WTC11 (cell line): Measurements from ENCODE around the gene OR10A4. TPM values are rescaled to one million over a fixed set of nuclear protein-coding genes. Genes with fewer than 3 reads are reported as not detected.

ENCODE experiments used
- ATAC-seq: fragments of 200-7000 bp; cut with Tn5 transposase; 2 replicates; pipeline ENCODE4 v1.10.0; 2021; ENCODE audit warnings: mild to moderate bottlenecking, moderate library complexity
- CTCF ChIA-PET: fragments of 300-600 bp; sonication (Branson Sonifier 250); formaldehyde crosslinking; loops from one replicate; lab custom pipeline; 2021; ENCODE audit warnings: antibody characterized with exemption; lab: Charles Lee
- POLR2A ChIA-PET: fragments of 350-600 bp; sonication (Branson Sonifier 250); formaldehyde crosslinking; loops from one replicate; lab custom pipeline; 2021; ENCODE audit warnings: antibody characterized with exemption; lab: Charles Lee
- DNase-seq: peaks from one replicate; pipeline ENCODE4 v3.0.0; 2021; ENCODE audit warnings: low spot score
- H3K27ac Mint-ChIP-seq: 2 replicates; pipeline ENCODE4 v1.8.0; 2021; ENCODE audit warnings: mixed read lengths
- H3K27me3 Mint-ChIP-seq: 2 replicates; pipeline ENCODE4 v1.8.0; 2021; ENCODE audit warnings: low read depth, mild to moderate bottlenecking, moderate library complexity, mixed read lengths
- H3K36me3 Mint-ChIP-seq: 2 replicates; pipeline ENCODE4 v1.8.0; 2021; ENCODE audit warnings: mixed read lengths
- H3K4me1 Mint-ChIP-seq: 2 replicates; pipeline ENCODE4 v1.8.0; 2022; ENCODE audit warnings: mixed read lengths
- H3K4me3 Mint-ChIP-seq: 2 replicates; pipeline ENCODE4 v1.8.0; 2021; ENCODE audit warnings: mild to moderate bottlenecking, moderate library complexity, mixed read lengths
- H3K9me3 Mint-ChIP-seq: 2 replicates; pipeline ENCODE4 v1.8.0; 2021; ENCODE audit warnings: mixed read lengths
- AFF4 ChIP-seq: sonication (generic); formaldehyde crosslinking; IDR thresholded peaks from 2 replicates; pipeline ENCODE4 v1.8.1; 2023; ENCODE audit warnings: mild to moderate bottlenecking, missing genetic modification reagents, borderline replicate concordance
- FOXP1 ChIP-seq: sonication (generic); formaldehyde crosslinking; IDR thresholded peaks from 2 replicates; pipeline ENCODE4 v1.8.0; 2022; ENCODE audit warnings: missing genetic modification reagents, mild to moderate bottlenecking, moderate library complexity, borderline replicate concordance
- HMGXB4 ChIP-seq: sonication (generic); formaldehyde crosslinking; IDR thresholded peaks from 2 replicates; pipeline ENCODE4 v1.8.1; 2023; ENCODE audit warnings: mild to moderate bottlenecking, moderate library complexity, missing genetic modification reagents
- MAX ChIP-seq: sonication (generic); formaldehyde crosslinking; IDR thresholded peaks from 2 replicates; pipeline ENCODE4 v1.8.0; 2022; ENCODE audit warnings: mild to moderate bottlenecking, missing genetic modification reagents
- NFATC4 ChIP-seq: fragments of 250-450 bp; sonication (Bioruptor Pico); IDR thresholded peaks from 2 replicates; pipeline ENCODE4 v1.9.0; 2021; ENCODE audit warnings: mild to moderate bottlenecking
- PRDM15 ChIP-seq: sonication (generic); formaldehyde crosslinking; IDR thresholded peaks from 2 replicates; pipeline ENCODE4 v1.8.0; 2022; ENCODE audit warnings: missing genetic modification reagents
- SP1 ChIP-seq: sonication (generic); formaldehyde crosslinking; conservative IDR thresholded peaks from 2 replicates; pipeline ENCODE4 v1.8.1; 2022; ENCODE audit warnings: missing genetic modification reagents
- ZBTB43 ChIP-seq: sonication (generic); formaldehyde crosslinking; IDR thresholded peaks from 2 replicates; pipeline ENCODE4 v1.8.1; 2023; ENCODE audit warnings: mild to moderate bottlenecking, missing genetic modification reagents
- ZNF281 ChIP-seq: sonication (generic); formaldehyde crosslinking; IDR thresholded peaks from 2 replicates; pipeline ENCODE4 v1.8.0; 2023; ENCODE audit warnings: mild to moderate bottlenecking, missing genetic modification reagents
- ZNF532 ChIP-seq: fragments of 250-450 bp; sonication (Bioruptor Pico); IDR thresholded peaks from 2 replicates; pipeline ENCODE4 v1.9.0; 2021; ENCODE audit warnings: mild to moderate bottlenecking, borderline replicate concordance
- total RNA-seq: library from RNA; stranded (reverse); gene quantifications from 3 replicates; pipeline ENCODE4 v1.2.3, GENCODE V29; 2021

OR10A4 gene
- total RNA-seq, 1 experiment from 2014 or later: not detected

- CTCF ChIA-PET: interaction anchor here (0.8 to 4.7 kb wide), 6 partner anchors 11 to 220 kb away, joined by 3 to 22 read pairs (median 8); partner anchors contain the start of gene NLRP14
- DNase-seq: peak; percentile 89
- peak within 1 kb of the TSS; percentile 99 for H3K4me3 Mint-ChIP-seq
- peaks cover 5% of the 10 kb centered on the region; the same call in 1 of the 2 replicates for H3K36me3 Mint-ChIP-seq
- no peaks in the 10 kb centered on the region for H3K9me3 Mint-ChIP-seq
- no peaks in the 10 kb centered on the region; the same call in 1 of the 2 replicates for H3K27me3 Mint-ChIP-seq
- peaks cover 36% of the 10 kb centered on the region for H3K4me1 Mint-ChIP-seq
- H3K27ac Mint-ChIP-seq: peak within 1 kb of the TSS; percentile 96
- ATAC-seq: peak; percentile 94
- peak; percentile 79 for TF ChIP-seq PRDM15
- 0 out of 2 replicates have a peak, but pooled peaks have one; percentile 26 for TF ChIP-seq SP1
- TF ChIP-seq FOXP1 (CRISPR knock-in tag): peak; percentile 54; the same call in 1 of the 2 replicates
- peak; percentile 56; the same call in 1 of the 2 replicates for TF ChIP-seq MAX (CRISPR knock-in tag)
- TF ChIP-seq ZNF532 (CRISPR knock-in tag): no peak
- 0 out of 2 replicates have a peak, but pooled peaks have one; percentile 31 for TF ChIP-seq HMGXB4 (CRISPR knock-in tag)
- no peak for TF ChIP-seq NFATC4 (CRISPR knock-in tag)
- TF ChIP-seq AFF4 (CRISPR knock-in tag): no peak
- TF ChIP-seq ZNF281 (CRISPR knock-in tag): no peak
- 0 out of 2 replicates have a peak, but pooled peaks have one; percentile 49 for TF ChIP-seq ZBTB43 (CRISPR knock-in tag)
- POLR2A ChIA-PET: no interaction called here
These were observed 50.0 kb downstream of the OR10A4 start, which contains the start of gene ZNF215 for GRCh38 chr11:6926208-6927029. Gene ZNF215, plus strand, starts transcription at chr11:6926426. Its CDS starts 5,847 bp downstream, at chr11:6932273.
